ENCODE results near the gene LILRB2. TPM values are rescaled to one million over a fixed set of nuclear protein-coding genes. Genes with fewer than 3 reads are reported as not detected.

The LILRB2 gene
- total RNA-seq, 1 experiment from 2014 or later, result 0.22 TPM

DNA sequence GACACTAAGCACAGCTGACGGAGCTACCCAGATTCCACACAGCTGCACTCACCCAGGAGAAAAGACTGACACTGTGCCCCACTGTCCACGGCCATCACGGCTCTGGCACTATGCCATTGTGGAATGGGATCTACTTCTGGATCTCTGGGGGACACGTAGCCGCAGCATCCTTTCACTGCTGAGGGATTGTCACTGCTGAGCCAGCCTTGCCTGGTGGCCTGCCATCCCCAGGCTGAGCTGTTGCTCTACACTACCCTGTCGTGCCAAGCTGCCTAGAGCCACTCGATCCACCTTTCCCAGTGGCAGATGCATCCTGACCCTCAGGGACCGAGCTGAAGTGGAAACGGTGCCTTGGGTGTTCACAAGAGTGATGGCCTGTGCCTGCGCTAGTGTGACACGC, 18.8 kb downstream of the LILRB2 start:
- H3K27ac ChIP-seq (ENCODE audit: low read length), result no peak overlapping the region
- DNase-seq, result no peak
- H3K9me2 ChIP-seq (replicated peaks; ENCODE audit: insufficient read depth, low read length), result no peaks in the 10 kb centered on the region
- no peaks in the 10 kb centered on the region for H3K79me2 ChIP-seq (ENCODE audit: low read length)
- no peak overlapping the region for H3K4me2 ChIP-seq (ENCODE audit: low read depth, low read length, poor library complexity, severe bottlenecking)
- no peaks in the 10 kb centered on the region for H3K9me3 ChIP-seq (ENCODE audit: low read length)
- H3K27me3 ChIP-seq (ENCODE audit: low read length), result no peaks in the 10 kb centered on the region
- H2AFZ ChIP-seq (ENCODE audit: low read length), result no peak overlapping the region
- no peak overlapping the region for H3K4me3 ChIP-seq (ENCODE audit: low read length)
- no peak overlapping the region for H3K9ac ChIP-seq (ENCODE audit: low read length)
- no peaks in the 10 kb centered on the region for H3K4me1 ChIP-seq (ENCODE audit: low read length)
- no peaks in the 10 kb centered on the region for H3K36me3 ChIP-seq (ENCODE audit: insufficient read depth, low read length)
- H4K20me1 ChIP-seq (ENCODE audit: insufficient read depth, low read depth, low read length), result no peaks in the 10 kb centered on the region

DNA sequence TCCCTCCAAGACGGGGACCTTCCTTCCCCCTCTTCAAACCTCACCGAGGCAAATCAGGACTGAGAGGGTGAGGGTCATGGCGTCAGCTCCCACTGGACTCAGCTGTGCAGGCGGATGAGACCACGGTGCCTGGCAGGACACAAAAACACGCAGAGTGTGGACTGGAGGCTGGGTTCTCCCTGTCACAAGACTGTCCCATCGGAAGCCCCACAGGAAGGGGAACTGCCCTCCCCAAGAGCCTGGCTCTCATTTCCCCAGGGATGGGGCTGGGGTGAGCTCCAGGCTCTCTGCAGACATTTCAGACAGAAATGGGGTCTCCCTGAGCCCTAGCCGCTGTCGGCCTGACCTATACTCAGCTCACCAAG, 23.8 kb downstream of the LILRB2 start, which contains the start of gene LILRB5:
TSS of gene LILRB5 (minus strand) at position 158 of the 365 bp plus-strand sequence. CDS start at position 78, 80 bp downstream.
- no peaks in the 10 kb centered on the region for H3K9me2 ChIP-seq (replicated peaks; ENCODE audit: insufficient read depth, low read length)
- DNase-seq, result no peak

DNA sequence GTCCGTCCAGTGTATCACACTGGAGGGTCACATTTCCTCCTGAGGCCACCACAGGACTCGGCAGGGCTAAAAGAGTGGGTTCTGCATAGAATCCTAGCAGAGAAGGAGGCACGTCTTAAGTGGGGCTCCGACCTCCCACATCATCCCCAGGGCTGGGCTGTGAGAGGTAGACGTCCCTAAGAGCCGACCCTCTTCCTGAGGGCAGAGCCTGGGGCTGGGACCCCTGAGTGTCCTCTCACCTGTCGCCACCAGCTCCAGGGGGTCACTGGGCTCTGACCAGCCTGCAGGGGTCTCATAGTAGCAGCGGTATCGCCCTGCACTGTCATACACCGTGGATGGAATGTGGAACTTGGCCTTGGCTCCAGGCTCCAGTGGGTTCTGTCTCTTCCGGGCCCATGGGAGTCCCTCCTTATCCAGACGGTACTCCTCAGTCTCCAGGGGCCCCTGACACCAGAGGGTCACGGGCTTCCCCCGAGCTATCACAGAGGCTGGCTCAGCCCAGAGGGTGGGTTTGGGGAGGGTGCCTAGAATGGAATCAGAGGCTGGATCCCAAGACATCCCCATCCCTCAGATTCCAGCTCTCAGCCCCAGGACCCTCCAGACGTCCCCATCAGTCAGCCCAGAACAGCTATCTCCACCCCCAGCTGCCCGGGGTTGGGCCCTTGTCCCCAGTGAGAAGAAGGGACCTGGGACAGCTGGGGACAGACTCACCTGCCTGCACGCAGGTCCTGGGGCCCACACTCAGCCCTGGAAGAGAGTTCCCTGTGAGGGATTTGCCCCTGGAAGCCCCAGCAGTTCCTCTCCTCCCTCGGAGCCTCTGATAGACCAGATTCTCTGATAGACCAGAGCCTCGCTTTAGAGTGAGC, 24.4 kb downstream of the LILRB2 start:
- Histone ChIP-seq H3K4me2 (ENCODE audit: low read depth, low read length, poor library complexity, severe bottlenecking) (no peak overlapping the region), H2AFZ (ENCODE audit: low read length) (no peak overlapping the region), H3K4me3 (ENCODE audit: low read length) (no peak overlapping the region), H4K20me1 (ENCODE audit: insufficient read depth, low read depth, low read length) (no peaks in the 10 kb centered on the region; the same call in 1 of the 2 replicates), H3K79me2 (ENCODE audit: low read length) (no peaks in the 10 kb centered on the region), H3K4me1 (ENCODE audit: low read length) (no peaks in the 10 kb centered on the region), H3K36me3 (ENCODE audit: insufficient read depth, low read length) (no peaks in the 10 kb centered on the region), H3K9ac (ENCODE audit: low read length) (no peak overlapping the region), H3K9me2 (replicated peaks; ENCODE audit: insufficient read depth, low read length) (no peaks in the 10 kb centered on the region), H3K27me3 (ENCODE audit: low read length) (no peaks in the 10 kb centered on the region), H3K27ac (ENCODE audit: low read length) (no peak overlapping the region), H3K9me3 (ENCODE audit: low read length) (no peaks in the 10 kb centered on the region)
- DNase-seq, result no peak

More for the DNA sequence above, 23.8 kb downstream of the LILRB2 start, which contains the start of gene LILRB5:
- Histone ChIP-seq H3K79me2 (ENCODE audit: low read length) (no peaks in the 10 kb centered on the region), H3K36me3 (ENCODE audit: insufficient read depth, low read length) (no peaks in the 10 kb centered on the region), H4K20me1 (ENCODE audit: insufficient read depth, low read depth, low read length) (no peaks in the 10 kb centered on the region; the same call in 1 of the 2 replicates), H3K4me1 (ENCODE audit: low read length) (no peaks in the 10 kb centered on the region), H3K4me3 (ENCODE audit: low read length) (no peak within 1 kb of the TSS), H3K9me3 (ENCODE audit: low read length) (no peaks in the 10 kb centered on the region), H3K9ac (ENCODE audit: low read length) (no peak within 1 kb of the TSS), H3K27me3 (ENCODE audit: low read length) (no peaks in the 10 kb centered on the region), H2AFZ (ENCODE audit: low read length) (no peak within 1 kb of the TSS), H3K4me2 (ENCODE audit: low read depth, low read length, poor library complexity, severe bottlenecking) (no peak within 1 kb of the TSS), H3K27ac (ENCODE audit: low read length) (no peak within 1 kb of the TSS)

DNA sequence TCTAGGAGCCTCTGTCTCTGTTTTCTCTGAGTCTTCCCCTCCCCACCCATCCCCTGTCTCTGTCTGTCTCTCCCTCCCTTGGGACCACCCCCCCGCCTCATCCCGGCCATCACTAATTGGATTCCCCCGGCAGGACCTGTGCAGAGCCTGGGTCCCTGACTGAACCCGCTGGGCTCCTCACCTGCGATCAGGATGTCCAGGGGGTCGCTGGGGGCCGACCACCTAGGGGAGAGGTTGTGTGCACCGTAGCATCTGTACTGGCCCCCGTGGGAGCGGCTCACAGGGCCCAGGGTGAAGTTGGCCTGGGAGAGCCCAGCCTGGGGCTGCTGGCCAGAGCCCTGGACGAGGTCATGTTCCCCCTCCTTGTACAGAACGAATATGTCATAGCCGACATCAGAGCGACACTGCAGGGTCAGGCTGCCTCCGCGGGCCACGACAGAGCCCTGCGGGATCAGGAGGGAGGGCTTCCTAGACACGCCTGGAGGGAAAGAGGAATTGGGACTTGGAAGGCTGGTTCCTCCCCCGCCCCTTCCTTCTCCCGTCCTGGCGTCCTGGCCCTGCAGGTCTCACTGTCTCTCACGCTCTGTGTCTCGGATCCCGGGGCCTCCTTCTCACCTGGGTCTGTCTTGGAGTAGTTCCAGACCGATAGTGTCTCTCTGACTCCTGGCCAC, 25.7 kb downstream of the LILRB2 start:
- Histone ChIP-seq H3K4me3 (ENCODE audit: low read length) (no peak overlapping the region), H3K9ac (ENCODE audit: low read length) (no peak overlapping the region), H3K9me2 (replicated peaks; ENCODE audit: insufficient read depth, low read length) (no peaks in the 10 kb centered on the region), H3K79me2 (ENCODE audit: low read length) (no peaks in the 10 kb centered on the region), H3K36me3 (ENCODE audit: insufficient read depth, low read length) (no peaks in the 10 kb centered on the region), H3K4me1 (ENCODE audit: low read length) (no peaks in the 10 kb centered on the region), H3K27me3 (ENCODE audit: low read length) (no peaks in the 10 kb centered on the region), H3K4me2 (ENCODE audit: low read depth, low read length, poor library complexity, severe bottlenecking) (no peak overlapping the region), H3K9me3 (ENCODE audit: low read length) (no peaks in the 10 kb centered on the region), H2AFZ (ENCODE audit: low read length) (no peak overlapping the region), H4K20me1 (ENCODE audit: insufficient read depth, low read depth, low read length) (no peaks in the 10 kb centered on the region; the same call in 1 of the 2 replicates), H3K27ac (ENCODE audit: low read length) (no peak overlapping the region)
- DNase-seq, result no peak

DNA sequence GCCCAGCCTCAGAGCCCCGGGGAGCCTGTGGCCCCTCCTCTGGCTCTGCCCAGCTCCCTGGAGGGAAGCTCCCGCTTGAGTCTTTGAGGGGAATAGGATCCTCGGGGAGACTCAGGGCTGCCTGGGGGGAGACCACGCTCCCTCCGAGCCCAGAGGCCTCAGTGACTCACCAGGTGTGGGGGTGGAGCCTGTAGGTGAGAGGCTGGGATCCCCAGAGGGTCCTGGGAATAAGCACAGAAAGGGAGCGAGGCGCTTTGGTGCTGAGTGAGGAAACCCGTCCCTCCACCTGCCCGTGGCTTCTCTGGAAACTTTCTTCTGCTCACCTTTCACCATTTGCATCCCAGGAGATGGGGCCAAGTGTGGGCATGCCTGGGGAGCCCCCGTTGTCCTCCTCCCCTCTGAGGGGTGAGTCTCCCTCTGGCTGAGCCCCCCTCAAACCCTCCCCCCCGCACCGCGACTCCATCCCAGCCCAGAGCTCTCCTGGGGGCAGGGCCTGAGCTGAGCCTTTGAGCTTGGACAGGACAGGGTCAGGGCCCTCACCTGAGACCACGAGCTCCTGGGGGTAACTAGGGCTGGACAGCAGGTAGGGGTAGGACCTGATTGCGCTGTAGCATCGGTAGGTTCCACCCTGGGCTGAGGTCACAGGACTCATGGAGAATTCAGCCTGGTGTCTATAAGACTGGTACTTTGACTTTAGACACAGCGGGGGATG, 26.6 kb downstream of the LILRB2 start:
- Histone ChIP-seq H3K4me3 (ENCODE audit: low read length) (no peak overlapping the region), H3K4me2 (ENCODE audit: low read depth, low read length, poor library complexity, severe bottlenecking) (no peak overlapping the region), H3K36me3 (ENCODE audit: insufficient read depth, low read length) (no peaks in the 10 kb centered on the region), H3K79me2 (ENCODE audit: low read length) (no peaks in the 10 kb centered on the region), H3K27ac (ENCODE audit: low read length) (no peak overlapping the region), H3K9ac (ENCODE audit: low read length) (no peak overlapping the region), H3K4me1 (ENCODE audit: low read length) (no peaks in the 10 kb centered on the region), H3K9me2 (replicated peaks; ENCODE audit: insufficient read depth, low read length) (no peaks in the 10 kb centered on the region), H4K20me1 (ENCODE audit: insufficient read depth, low read depth, low read length) (no peaks in the 10 kb centered on the region; the same call in 1 of the 2 replicates), H3K27me3 (ENCODE audit: low read length) (no peaks in the 10 kb centered on the region), H3K9me3 (ENCODE audit: low read length) (no peaks in the 10 kb centered on the region), H2AFZ (ENCODE audit: low read length) (no peak overlapping the region)
- no peak for DNase-seq

DNA sequence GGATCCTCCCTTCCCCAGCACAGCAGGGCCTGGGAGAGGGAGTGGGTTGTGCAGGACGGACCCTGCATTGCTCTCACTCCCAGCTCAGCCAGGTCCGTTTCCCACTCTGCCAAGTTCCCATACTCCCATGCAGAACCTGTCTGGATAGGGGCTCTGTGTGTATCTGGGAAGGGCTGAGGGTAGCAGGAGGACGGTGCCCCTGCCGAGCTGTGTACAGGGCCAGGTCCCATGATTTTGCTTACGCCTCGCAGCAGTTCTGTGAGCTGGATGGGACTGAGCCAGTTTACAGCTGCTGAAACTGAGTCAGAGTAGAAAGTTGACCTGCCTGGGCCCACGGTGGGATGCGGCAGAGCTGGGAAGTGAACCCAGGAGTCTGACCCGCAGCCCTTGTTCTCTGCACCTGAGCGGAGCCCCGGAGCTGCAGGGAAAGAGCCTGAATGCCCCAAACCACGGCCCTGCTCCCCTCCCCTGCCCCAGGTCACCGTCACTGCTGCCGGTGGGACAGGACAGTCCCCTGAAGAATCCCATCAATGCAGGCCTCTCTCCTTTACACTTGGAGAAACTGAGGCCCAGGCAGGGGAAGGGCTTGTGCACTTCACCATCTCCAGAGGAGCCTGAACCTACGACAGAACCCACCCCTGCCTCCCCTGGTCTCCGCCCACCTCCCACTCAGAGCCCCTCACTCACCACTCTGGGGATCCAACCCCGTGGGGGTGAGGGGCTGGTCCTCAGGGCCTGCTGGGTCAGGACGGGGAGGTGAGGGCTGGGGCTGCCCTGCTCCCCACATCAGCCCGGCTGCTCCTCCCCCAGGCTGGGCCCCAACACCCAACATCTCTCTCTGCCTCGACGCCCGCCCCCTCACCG, 27.3 kb downstream of the LILRB2 start:
- no peaks in the 10 kb centered on the region; the same call in 1 of the 2 replicates for H4K20me1 ChIP-seq (ENCODE audit: insufficient read depth, low read depth, low read length)
- no peak overlapping the region for H3K4me2 ChIP-seq (ENCODE audit: low read depth, low read length, poor library complexity, severe bottlenecking)
- H3K36me3 ChIP-seq (ENCODE audit: insufficient read depth, low read length), result no peaks in the 10 kb centered on the region
- H3K79me2 ChIP-seq (ENCODE audit: low read length), result no peaks in the 10 kb centered on the region
- no peak overlapping the region for H3K9ac ChIP-seq (ENCODE audit: low read length)
- H3K27ac ChIP-seq (ENCODE audit: low read length), result no peak overlapping the region
- H3K4me1 ChIP-seq (ENCODE audit: low read length), result no peaks in the 10 kb centered on the region
- H3K4me3 ChIP-seq (ENCODE audit: low read length), result no peak overlapping the region
- no peaks in the 10 kb centered on the region for H3K27me3 ChIP-seq (ENCODE audit: low read length)
- no peak overlapping the region for H2AFZ ChIP-seq (ENCODE audit: low read length)
- no peaks in the 10 kb centered on the region for H3K9me2 ChIP-seq (replicated peaks; ENCODE audit: insufficient read depth, low read length)
- DNase-seq, result no peak
- no peaks in the 10 kb centered on the region for H3K9me3 ChIP-seq (ENCODE audit: low read length)

DNA sequence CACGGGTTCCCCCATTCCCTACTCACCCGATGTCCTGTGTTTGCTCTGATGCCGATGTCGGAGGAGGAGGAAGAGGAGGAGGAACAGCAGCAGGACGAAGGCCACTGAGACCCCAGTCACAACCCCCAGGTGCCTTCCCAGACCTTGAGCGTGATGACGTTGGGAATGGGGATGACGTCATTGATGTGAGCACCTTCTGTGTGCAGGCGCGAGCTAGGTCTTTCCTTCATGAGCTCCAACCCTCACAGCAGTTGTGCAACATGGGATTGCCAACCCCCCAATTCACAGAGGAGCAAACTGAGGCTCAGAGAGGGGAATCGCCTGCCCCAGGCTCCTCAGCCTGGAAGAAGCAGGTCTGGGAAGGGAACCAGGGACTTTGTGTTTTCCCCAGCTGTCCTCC, 28.1 kb downstream of the LILRB2 start:
- H4K20me1 ChIP-seq (ENCODE audit: insufficient read depth, low read depth, low read length), result no peaks in the 10 kb centered on the region; the same call in 1 of the 2 replicates
- H2AFZ ChIP-seq (ENCODE audit: low read length), result no peak overlapping the region
- H3K79me2 ChIP-seq (ENCODE audit: low read length), result no peaks in the 10 kb centered on the region
- H3K27ac ChIP-seq (ENCODE audit: low read length), result no peak overlapping the region
- no peak overlapping the region for H3K4me2 ChIP-seq (ENCODE audit: low read depth, low read length, poor library complexity, severe bottlenecking)
- no peak overlapping the region for H3K4me3 ChIP-seq (ENCODE audit: low read length)
- no peaks in the 10 kb centered on the region for H3K27me3 ChIP-seq (ENCODE audit: low read length)
- no peak overlapping the region for H3K9ac ChIP-seq (ENCODE audit: low read length)
- no peak for DNase-seq
- no peaks in the 10 kb centered on the region for H3K9me3 ChIP-seq (ENCODE audit: low read length)
- no peaks in the 10 kb centered on the region for H3K4me1 ChIP-seq (ENCODE audit: low read length)
- no peaks in the 10 kb centered on the region for H3K36me3 ChIP-seq (ENCODE audit: insufficient read depth, low read length)
- H3K9me2 ChIP-seq (replicated peaks; ENCODE audit: insufficient read depth, low read length), result no peaks in the 10 kb centered on the region

Measured in Karpas-422 (cell line).